Measurements from ENCODE around the gene VEGFC.

VEGFC gene

DNA sequence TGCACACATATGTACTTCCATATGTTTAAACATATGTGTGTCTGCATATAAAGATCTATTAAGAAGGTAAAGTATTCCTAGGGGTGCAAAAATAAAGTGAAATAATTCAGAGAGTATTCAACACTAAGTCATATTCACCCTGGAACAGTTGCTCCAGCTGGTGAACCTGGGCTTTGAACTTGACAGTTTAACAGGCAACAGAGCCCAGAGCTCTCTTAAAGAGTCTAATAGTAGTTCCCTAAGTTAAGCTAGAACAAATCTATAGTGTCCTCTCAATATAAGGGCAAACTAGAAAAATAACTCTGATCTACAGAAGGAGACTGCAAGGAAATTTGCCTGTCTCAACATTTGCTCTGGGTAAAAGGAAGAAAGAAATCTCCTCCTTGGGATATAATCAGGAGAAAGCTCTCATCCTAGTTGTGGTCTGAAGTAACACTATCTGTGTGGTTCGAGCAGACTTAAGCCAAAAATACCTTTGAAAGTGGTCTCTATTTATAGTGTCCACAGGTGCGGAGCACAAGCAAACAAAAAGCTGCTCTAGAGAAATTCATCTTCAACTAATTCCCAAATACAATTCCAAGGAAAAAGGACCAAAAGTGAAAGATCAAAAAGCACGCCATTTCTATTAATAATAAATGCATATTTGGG, 29.9 kb downstream of the VEGFC start:
- TF ChIP-seq, protein P1, sequence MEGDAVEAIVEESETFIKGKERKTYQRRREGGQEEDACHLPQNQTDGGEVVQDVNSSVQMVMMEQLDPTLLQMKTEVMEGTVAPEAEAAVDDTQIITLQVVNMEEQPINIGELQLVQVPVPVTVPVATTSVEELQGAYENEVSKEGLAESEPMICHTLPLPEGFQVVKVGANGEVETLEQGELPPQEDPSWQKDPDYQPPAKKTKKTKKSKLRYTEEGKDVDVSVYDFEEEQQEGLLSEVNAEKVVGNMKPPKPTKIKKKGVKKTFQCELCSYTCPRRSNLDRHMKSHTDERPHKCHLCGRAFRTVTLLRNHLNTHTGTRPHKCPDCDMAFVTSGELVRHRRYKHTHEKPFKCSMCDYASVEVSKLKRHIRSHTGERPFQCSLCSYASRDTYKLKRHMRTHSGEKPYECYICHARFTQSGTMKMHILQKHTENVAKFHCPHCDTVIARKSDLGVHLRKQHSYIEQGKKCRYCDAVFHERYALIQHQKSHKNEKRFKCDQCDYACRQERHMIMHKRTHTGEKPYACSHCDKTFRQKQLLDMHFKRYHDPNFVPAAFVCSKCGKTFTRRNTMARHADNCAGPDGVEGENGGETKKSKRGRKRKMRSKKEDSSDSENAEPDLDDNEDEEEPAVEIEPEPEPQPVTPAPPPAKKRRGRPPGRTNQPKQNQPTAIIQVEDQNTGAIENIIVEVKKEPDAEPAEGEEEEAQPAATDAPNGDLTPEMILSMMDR (IDR thresholded peaks at IDR 0.05; ENCODE audit: extremely low read depth, insufficient read depth, missing control alignments) = no peak
- in situ Hi-C loops (cut with MboI; ENCODE audit: low pct_unique_long_range_greater_than_20kb, low sequenced_read_pairs, unreplicated experiment) = no loop called here
- no peak for DNase-seq (ENCODE audit: low spot score)

GRCh38 chr4:176761872-176762271, 30.9 kb downstream of the VEGFC start:
- TF ChIP-seq, protein P1 (IDR thresholded peaks at IDR 0.05; ENCODE audit: extremely low read depth, insufficient read depth, missing control alignments) = no peak
- in situ Hi-C loops (cut with MboI; ENCODE audit: low pct_unique_long_range_greater_than_20kb, low sequenced_read_pairs, unreplicated experiment) = no loop called here

GRCh38 chr4:176760471-176760870, 32.3 kb downstream of the VEGFC start:
- in situ Hi-C loops (cut with MboI; ENCODE audit: low pct_unique_long_range_greater_than_20kb, low sequenced_read_pairs, unreplicated experiment) = no loop called here
- TF ChIP-seq, protein P1 (IDR thresholded peaks at IDR 0.05; ENCODE audit: extremely low read depth, insufficient read depth, missing control alignments) = no peak
- DNase-seq (ENCODE audit: low spot score) = no peak

More at GRCh38 chr4:176761872-176762271, 30.9 kb downstream of the VEGFC start:
- DNase-seq (ENCODE audit: low spot score) = no peak

DNA sequence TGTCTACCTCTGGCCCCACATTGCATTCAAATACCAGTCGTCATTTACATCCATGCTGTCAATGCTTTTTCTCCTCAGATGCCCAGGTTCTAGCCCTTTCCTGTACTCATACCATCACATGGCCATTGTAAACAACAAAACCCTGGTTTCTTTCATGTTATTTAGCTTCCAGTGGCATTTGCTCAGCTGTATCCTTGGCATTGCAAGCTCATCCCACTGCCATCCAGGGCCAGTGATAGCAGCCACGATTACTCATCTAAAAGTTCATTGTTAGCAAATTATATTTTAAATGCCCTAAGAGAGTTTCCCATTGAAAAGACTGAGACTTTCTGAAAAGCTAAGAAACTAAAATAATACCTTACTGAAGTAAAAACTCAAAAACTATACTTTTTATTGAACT, 34.0 kb downstream of the VEGFC start:
- in situ Hi-C loops (cut with MboI; ENCODE audit: low pct_unique_long_range_greater_than_20kb, low sequenced_read_pairs, unreplicated experiment) = no loop called here
- TF ChIP-seq, protein P1 (IDR thresholded peaks at IDR 0.05; ENCODE audit: extremely low read depth, insufficient read depth, missing control alignments) = no peak
- no peak for DNase-seq (ENCODE audit: low spot score)

DNA sequence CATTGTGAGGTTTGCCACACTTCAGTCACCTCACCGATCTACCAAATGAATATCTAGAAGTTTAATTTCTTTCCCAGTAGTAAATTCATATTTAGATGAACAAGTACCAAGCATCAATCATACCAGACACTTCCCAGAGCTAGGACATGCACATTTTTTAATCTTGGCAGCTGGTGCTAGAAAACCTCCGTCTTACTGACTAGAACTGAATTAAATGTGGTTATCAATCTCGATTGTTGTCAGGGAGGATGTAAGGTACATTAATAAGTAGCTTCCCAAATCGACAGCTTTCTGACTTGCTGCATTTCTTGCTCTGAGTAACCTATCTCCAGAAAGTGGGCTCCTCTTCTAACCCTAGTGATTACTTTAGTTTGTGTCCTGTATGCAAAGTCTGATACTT, 34.4 kb downstream of the VEGFC start:
- in situ Hi-C loops (cut with MboI; ENCODE audit: low pct_unique_long_range_greater_than_20kb, low sequenced_read_pairs, unreplicated experiment) = no loop called here
- TF ChIP-seq, protein P1 (IDR thresholded peaks at IDR 0.05; ENCODE audit: extremely low read depth, insufficient read depth, missing control alignments) = no peak
- no peak for DNase-seq (ENCODE audit: low spot score)

- in situ Hi-C loops (cut with MboI; ENCODE audit: low pct_unique_long_range_greater_than_20kb, low sequenced_read_pairs, unreplicated experiment) = no loop called here
- no peak for DNase-seq (ENCODE audit: low spot score)
- TF ChIP-seq, protein P1 (IDR thresholded peaks at IDR 0.05; ENCODE audit: extremely low read depth, insufficient read depth, missing control alignments) = no peak
These were observed 37.1 kb downstream of the VEGFC start for GRCh38 chr4:176755613-176756012.

Data from GM13977 (cell line).